Lower leg skin (tissue), 3 donors: ENCODE data around the gene RERE.

Experiments used
- POLR2A ChIP-seq, 2 donors: fragments of 450-650 bp; IDR thresholded peaks; one replicate each; pipeline ENCODE4 v1.6.1; 2016 to 2017; ENCODE audit warnings: antibody characterized with exemption in 2 of 2, mild to moderate bottlenecking in 1 of 2, moderate library complexity in 1 of 2
- TF ChIP-seq, protein P1 (sequence below), 3 donors: fragments of 450-650 bp; IDR thresholded peaks; one replicate each; pipeline ENCODE4 v1.5.1; 2016; ENCODE audit warnings: antibody characterized with exemption in 3 of 3, mild to moderate bottlenecking in 3 of 3, moderate library complexity in 2 of 3

GRCh38 chr1:8736927-8737326 is 80.5 kb downstream of the RERE start:
- TF ChIP-seq, protein P1, sequence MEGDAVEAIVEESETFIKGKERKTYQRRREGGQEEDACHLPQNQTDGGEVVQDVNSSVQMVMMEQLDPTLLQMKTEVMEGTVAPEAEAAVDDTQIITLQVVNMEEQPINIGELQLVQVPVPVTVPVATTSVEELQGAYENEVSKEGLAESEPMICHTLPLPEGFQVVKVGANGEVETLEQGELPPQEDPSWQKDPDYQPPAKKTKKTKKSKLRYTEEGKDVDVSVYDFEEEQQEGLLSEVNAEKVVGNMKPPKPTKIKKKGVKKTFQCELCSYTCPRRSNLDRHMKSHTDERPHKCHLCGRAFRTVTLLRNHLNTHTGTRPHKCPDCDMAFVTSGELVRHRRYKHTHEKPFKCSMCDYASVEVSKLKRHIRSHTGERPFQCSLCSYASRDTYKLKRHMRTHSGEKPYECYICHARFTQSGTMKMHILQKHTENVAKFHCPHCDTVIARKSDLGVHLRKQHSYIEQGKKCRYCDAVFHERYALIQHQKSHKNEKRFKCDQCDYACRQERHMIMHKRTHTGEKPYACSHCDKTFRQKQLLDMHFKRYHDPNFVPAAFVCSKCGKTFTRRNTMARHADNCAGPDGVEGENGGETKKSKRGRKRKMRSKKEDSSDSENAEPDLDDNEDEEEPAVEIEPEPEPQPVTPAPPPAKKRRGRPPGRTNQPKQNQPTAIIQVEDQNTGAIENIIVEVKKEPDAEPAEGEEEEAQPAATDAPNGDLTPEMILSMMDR (IDR thresholded peaks at IDR 0.05) = no peak
- no peak for TF ChIP-seq POLR2A (IDR thresholded peaks at IDR 0.05)
